Mucosa of descending colon (tissue), 3 donors: ENCODE measurements around the gene VPS26A. TPM values are rescaled to one million over a fixed set of nuclear protein-coding genes. Genes with fewer than 3 reads are reported as not detected.

Source experiments
- ATAC-seq: fragments of 200-7000 bp; cut with Tn5 transposase; one replicate; pipeline ENCODE4 v1.9.1; 2020; ENCODE audit warnings: mild to moderate bottlenecking, moderate library complexity
- DNase-seq, 3 donors: peaks; one replicate each; pipeline ENCODE4 v3.0.0-alpha.2; 2020
- H3K36me3 ChIP-seq: fragments of 200-600 bp; one replicate; pipeline ENCODE4 v1.8.0; 2021; ENCODE audit warnings: low read depth, mild to moderate bottlenecking
- H3K4me1 ChIP-seq: fragments of 200-600 bp; one replicate; pipeline ENCODE4 v1.8.0; 2021; ENCODE audit warnings: low read depth, mild to moderate bottlenecking
- H3K4me3 ChIP-seq: fragments of 200-600 bp; one replicate; pipeline ENCODE4 v1.8.0; 2021; ENCODE audit warnings: mild to moderate bottlenecking
- H3K9me3 ChIP-seq: fragments of 200-600 bp; one replicate; pipeline ENCODE4 v1.8.0; 2021; ENCODE audit warnings: mild to moderate bottlenecking
- CTCF ChIP-seq: fragments of 200-600 bp; IDR thresholded peaks from one replicate; pipeline ENCODE4 v1.8.0; 2022; ENCODE audit warnings: antibody characterized with exemption, mild to moderate bottlenecking
- intact Hi-C, 2 donors: fragments of 100-400 bp; cut with DNase I in 1 of 2; cut with micrococcal nuclease in 1 of 2; formaldehyde crosslinking; loops; one replicate each; pipeline versions ENCODE4 v1.11.0 to v1.11.1; 2022; cut with DNase I, micrococcal nuclease
- total RNA-seq, 3 donors: library from RNA; stranded (reverse); fragmentation: NEBNext Ultra II Directional in 2 of 3; extraction: Animal tissue kit (Norgen Biotek cat#: 25700) in 2 of 3; gene quantifications; one replicate each; pipeline versions ENCODE4 v1.2.1 to v1.2.4, GENCODE V29; 2021 to 2023
- donor health status: DM: no; HTN: no; CAD: no; lungs with moderate emphysema.
- donor health status: DM: no; HTN: no; CAD: no.
- donor health status: DM: no; HTN: yes; CAD: no.

The VPS26A gene
- total RNA-seq, 3 donors from 2014 or later, result 51.7 to 64.0 (median 61.7) TPM

GRCh38 chr10:69182005-69182404 is 58.0 kb downstream of the VPS26A start:
- Histone ChIP-seq H3K36me3 (peaks cover 3% of the 10 kb centered on the region), H3K4me3 (no peak overlapping the region), H3K9me3 (no peaks in the 10 kb centered on the region), H3K4me1 (peaks cover 19% of the 10 kb centered on the region)
- no peak for DNase-seq
- intact Hi-C loops, result no loop called here
- no peak for TF ChIP-seq CTCF
- no peak for ATAC-seq

- Histone ChIP-seq H3K4me3 (no peak overlapping the region), H3K4me1 (peaks cover 8% of the 10 kb centered on the region), H3K36me3 (peaks cover 3% of the 10 kb centered on the region), H3K9me3 (no peaks in the 10 kb centered on the region)
- TF ChIP-seq CTCF, result no peak
- DNase-seq (no peak), ATAC-seq (no peak)
- intact Hi-C loops, result no loop called here
Observed at GRCh38 chr10:69186524-69186923, 62.5 kb downstream of the VPS26A start.

- no peak for TF ChIP-seq CTCF
- no peaks in the 10 kb centered on the region for H3K9me3 ChIP-seq
- intact Hi-C loops, result no loop called here
- ATAC-seq (no peak), DNase-seq (no peak)
- H3K4me3 ChIP-seq, result no peak overlapping the region
- H3K36me3 ChIP-seq, result no peaks in the 10 kb centered on the region
- H3K4me1 ChIP-seq, result no peaks in the 10 kb centered on the region
Observed at GRCh38 chr10:69201045-69201444, 77.1 kb downstream of the VPS26A start.

GRCh38 chr10:69202332-69202731 is 78.4 kb downstream of the VPS26A start:
- no peaks in the 10 kb centered on the region for H3K36me3 ChIP-seq
- intact Hi-C loops, result no loop called here
- no peak for TF ChIP-seq CTCF
- H3K4me3 ChIP-seq, result no peak overlapping the region
- ATAC-seq, result no peak
- H3K4me1 ChIP-seq, result no peaks in the 10 kb centered on the region
- H3K9me3 ChIP-seq, result no peaks in the 10 kb centered on the region
- DNase-seq, result no peak

- Histone ChIP-seq H3K4me1 (no peaks in the 10 kb centered on the region), H3K36me3 (no peaks in the 10 kb centered on the region), H3K4me3 (no peak overlapping the region), H3K9me3 (no peaks in the 10 kb centered on the region)
- intact Hi-C loops, result no loop called here
- no peak for DNase-seq
- ATAC-seq, result no peak
- no peak for TF ChIP-seq CTCF
Observed at GRCh38 chr10:69208761-69209160, 84.8 kb downstream of the VPS26A start.
